GM10266 (cell line): ENCODE measurements around the gene SEC14L1.

ENCODE experiments used
- DNase-seq: peaks from one replicate; pipeline ENCODE4 v3.0.0; 2012; ENCODE audit errors: extremely low spot score
- CTCF ChIP-seq: IDR thresholded peaks from 2 replicates; pipeline ENCODE4 v1.5.1; 2012; ENCODE audit warnings: mild to moderate bottlenecking, low read depth; ENCODE audit not compliant: control insufficient read depth, insufficient read depth; ENCODE audit errors: missing control alignments

SEC14L1 gene

DNA sequence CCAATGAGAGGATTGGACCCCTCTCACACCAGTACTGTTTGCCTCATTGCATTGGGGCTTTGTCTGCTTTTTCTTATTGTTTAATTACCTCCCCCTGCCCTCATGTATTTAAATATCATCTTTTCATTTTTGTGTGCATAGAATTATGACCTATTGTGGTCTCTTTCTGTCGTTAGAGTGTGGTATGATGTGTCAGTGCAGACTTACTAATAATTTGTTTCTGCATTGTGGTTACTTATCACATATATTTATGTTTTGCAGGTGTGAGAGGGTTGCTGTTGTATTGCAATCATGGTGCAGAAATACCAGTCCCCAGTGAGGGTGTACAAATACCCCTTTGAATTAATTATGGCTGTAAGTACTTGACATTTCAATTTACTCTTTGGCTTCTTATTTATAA, 2.5 kb downstream of the SEC14L1 start:
- DNase-seq = no peak
- no peak for TF ChIP-seq CTCF

DNA sequence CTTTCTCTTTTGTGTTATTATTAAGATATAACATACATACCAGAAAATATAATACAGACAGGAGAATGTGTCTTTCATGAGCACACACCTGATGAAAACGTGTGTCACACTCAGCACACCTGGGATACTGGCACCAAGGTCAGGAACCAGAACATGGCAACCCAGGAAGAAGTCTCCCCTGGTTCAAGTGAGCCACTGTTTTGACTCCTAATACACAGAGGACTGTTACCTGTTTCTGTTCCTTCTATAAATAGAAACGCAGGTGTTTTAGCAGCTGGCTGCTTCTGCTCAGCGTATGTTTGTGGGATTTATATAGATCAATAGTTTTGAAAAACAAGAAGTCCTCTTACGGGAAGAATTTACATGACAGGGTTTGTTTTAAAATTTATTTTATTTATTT, 3.5 kb downstream of the SEC14L1 start:
- TF ChIP-seq CTCF = no peak
- DNase-seq = no peak

- TF ChIP-seq CTCF = no peak
- no peak for DNase-seq
Observed at GRCh38 chr17:77145224-77145611, 4.4 kb downstream of the SEC14L1 start.

GRCh38 chr17:77145612-77146245, 5.0 kb downstream of the SEC14L1 start:
- TF ChIP-seq CTCF = peak; percentile 24
- peak; percentile 52 for DNase-seq

- no peak for DNase-seq
- TF ChIP-seq CTCF = no peak
Observed at GRCh38 chr17:77146246-77146632, 5.5 kb downstream of the SEC14L1 start.

- TF ChIP-seq CTCF = no peak
- DNase-seq = peak; percentile 26
Observed at GRCh38 chr17:77146882-77147281, 6.1 kb downstream of the SEC14L1 start.

GRCh38 chr17:77147357-77147801, 6.6 kb downstream of the SEC14L1 start:
- TF ChIP-seq CTCF = no peak
- DNase-seq = peak; percentile 24
